Astrocyte of the hippocampus (primary cell): ENCODE measurements around the gene CKB.

Experiments
- DNase-seq: peaks from one replicate; pipeline ENCODE4 v3.0.0; 2011; ENCODE audit warnings: low read depth, low spot score

Gene CKB

DNA sequence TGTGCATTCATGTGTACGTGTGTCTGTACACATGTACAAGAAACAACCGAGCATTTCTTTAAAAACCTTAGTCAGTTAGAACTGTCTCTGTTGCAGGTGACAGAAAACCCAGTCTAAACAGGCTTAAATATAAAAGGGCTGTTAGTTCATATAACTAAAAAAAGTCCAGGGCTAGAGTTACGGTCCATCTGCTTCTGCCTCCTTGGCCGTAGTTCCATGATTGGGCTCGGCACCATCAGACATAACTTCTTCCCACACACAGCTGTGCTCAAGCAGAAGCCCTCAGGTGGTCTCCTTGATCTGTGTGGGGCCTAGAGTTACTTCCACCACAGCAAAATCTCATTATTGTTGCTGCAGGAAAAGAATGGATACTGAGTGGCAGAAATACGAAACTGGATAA, 34.6 kb downstream of the CKB start:
- no peak for DNase-seq

DNA sequence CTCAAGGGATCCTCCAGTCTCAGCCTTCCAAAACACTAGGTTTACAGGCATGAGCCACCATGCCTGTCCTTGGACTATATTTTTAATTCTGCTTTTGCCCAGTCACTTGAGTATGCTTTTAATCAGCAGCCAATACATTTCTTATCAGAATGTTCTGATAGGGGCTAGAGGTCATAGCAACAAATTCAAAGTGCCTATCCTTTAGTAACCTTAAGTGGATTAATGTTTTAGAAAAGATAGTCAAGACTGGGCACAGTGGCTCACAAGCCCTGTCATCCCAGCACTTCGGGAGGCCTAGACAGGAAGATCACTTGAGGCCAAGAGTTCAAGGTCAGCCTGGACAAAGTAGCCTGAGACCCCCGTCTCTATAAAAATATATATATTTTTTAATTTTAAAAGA, 37.1 kb downstream of the CKB start:
- no peak for DNase-seq

DNA sequence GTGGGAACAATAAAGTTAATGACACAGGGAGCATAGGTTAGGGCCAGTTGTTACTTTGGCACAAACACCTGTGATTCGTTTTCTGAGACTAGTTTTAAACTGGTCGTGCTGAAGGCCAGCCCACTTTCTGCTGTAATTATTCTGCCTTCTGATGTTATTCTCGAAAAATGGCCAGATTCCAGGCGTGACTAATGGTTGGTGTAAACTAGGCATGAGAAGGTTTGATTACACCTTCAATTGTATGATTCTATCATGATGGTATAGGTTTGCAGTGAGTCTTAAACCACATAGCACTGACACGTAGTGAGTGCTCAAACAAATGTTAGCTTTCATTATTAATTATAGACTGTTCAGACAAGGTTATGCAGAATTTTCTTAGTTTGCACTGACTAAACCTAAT, 39.0 kb downstream of the CKB start:
- peak; percentile 93 for DNase-seq

DNA sequence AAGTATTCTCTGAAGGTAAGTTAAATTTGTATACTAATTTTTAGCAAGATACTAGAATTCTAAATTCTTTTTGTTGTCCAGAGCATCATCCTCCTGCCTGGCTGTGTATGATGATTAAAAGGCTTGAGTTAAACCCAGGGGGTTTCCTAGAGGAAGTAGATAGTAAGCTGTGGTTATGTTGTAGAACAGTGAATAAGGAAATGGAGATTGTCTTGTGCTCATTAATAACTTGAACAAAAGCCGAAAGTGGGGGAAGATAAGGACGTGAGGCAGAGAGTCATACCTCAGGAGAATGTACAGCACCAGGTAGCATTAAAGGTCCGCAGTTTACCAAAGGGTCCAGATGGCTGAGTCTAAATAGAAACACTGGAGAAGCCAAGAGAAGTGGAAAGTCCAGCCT, 42.0 kb downstream of the CKB start:
- no peak for DNase-seq

DNA sequence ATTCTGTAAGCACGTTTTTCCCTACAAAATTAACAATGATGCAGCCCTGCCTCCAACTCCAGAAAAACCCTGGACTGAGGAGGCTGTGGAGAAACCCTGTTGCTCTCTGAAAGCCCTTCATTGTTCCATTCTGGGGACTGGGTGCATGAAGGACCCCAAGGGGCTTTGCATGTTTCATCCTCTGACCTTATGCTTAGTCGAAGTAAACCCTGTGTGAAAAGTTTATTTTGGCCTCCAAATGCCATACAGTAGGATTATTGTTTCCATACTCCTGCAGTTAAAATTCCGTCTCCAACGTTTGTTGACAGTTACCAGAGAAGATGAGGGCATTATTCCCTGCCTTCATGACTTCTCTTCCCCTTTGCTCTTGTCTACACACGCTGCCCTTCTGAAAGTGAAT, 46.0 kb downstream of the CKB start:
- no peak for DNase-seq

DNA sequence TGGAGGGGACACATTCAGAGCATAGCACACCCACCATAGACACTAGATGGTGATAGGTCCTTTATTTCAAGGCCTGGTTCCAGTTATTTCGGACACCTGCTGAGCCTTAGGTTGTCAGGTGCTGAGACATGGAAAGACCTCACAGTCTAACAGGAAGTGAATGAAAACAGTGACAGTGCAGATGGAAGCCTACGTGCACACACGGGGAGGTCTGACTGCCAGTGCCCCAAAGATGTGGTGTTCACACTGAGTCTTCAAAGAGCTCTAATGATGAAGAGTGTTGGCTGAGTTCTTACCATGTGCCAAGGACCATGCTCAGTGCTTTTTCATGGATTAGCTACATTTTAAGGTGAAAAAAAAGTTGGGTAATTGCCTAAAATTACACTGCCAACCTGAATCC, 46.6 kb downstream of the CKB start:
- no peak for DNase-seq

DNA sequence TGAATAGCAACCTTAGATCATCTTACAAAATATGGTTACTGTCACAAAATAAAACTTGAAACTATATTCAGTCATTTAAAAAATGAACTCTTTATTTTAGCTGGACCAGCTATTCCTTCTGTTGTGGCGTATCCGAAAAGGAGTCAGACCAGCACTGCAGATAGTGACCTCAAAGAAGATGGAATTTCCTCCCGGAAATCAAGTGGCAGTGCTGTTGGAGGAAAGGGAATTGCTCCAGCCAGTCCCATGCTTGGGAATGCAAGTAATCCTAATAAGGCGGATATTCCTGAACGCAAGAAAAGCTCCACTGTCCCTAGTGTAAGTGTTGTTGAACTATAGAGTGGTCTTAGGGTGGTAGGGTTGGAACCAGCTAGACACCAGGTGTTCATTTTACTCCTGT, 47.7 kb downstream of the CKB start:
- DNase-seq = no peak

GRCh38 chr14:103472939-103473338, 49.7 kb downstream of the CKB start:
- DNase-seq = peak; percentile 69
